ENCODE measurements around the gene DCTN1.
"Not testable (repeated sequence)": the region's sequence is repeated elsewhere in the genome, so short reads cannot be mapped to it uniquely, and the experiment has no call there.

DCTN1 gene

DNA sequence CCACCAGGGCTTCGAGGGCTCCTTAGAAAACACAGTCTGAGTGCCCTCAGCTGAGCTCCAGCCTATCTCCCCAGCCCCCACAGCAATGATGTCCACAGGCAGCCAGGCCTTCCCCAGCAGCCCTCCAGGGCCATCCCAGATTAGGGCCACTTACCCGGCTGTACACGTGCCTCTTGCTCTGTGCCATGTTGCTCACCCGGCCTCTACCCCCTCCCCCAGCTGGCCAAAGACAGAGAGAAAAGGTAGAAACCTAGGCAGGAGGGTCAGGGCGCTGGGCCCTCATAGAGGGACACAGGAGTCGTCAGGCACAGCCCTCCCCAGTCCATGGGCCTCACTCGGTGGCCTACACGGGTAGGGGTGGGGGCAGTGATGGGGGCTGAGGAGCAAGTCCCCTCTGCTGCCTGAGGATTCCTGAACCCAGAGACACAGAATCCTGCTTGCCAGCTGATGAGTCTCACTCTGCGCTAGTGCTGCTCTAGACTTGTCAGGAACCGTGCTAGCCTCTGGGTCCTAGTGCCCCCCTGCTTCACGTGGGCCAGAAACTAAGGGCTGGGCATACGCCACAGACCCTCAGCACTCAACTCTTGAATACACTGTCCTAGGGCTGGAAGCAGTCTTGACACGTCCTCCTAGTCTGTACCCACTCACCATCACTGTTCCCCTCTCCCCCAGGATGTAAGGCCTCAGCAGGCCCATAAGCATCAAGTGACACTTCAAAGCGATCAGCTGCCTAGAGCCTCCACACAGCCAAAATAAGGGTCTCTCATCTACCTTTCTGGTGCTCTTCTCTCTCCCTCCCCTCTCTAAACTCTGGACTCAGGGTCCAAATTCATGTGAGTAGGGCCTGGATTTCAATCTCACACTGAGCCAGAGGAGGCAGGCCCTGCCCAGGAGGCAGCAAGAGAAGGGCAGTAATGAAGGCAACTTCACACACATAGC is at the start of gene DCTN1:
Gene DCTN1, minus strand, starts transcription at position 461 of the 939 bp plus-strand sequence. Its CDS starts 274 bp downstream, at position 187.
- DNase-seq, result peak; percentile 33

- no peak for DNase-seq
These were observed 48.6 kb upstream of the DCTN1 start for GRCh38 chr2:74428675-74429074.

- no peak for DNase-seq
These were observed 47.4 kb upstream of the DCTN1 start for GRCh38 chr2:74427551-74427950.

- no peak for DNase-seq
These were observed 46.2 kb upstream of the DCTN1 start for GRCh38 chr2:74426181-74426758.

GRCh38 chr2:74425523-74425922 is 45.4 kb upstream of the DCTN1 start:
- no peak for DNase-seq

DNA sequence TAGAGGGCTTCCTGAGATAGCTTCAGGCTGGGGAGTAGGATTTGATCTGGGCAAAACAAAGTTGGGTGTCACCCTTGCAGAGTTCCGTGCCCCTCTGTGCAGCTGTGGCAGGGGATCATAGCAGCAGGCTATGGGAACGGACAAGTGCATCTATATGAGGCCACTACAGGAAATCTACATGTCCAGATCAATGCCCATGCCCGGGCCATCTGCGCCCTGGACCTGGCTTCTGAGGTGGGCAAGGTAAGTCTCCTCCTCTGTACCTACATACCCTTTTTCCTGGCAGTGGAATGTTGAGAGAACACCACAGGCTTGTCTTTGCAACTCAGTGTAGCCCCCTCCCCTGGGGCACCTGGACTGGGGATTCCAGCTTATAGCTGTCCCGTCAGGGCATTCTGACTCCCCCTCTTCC is 44.9 kb upstream of the DCTN1 start:
- DNase-seq, result no peak

DNA sequence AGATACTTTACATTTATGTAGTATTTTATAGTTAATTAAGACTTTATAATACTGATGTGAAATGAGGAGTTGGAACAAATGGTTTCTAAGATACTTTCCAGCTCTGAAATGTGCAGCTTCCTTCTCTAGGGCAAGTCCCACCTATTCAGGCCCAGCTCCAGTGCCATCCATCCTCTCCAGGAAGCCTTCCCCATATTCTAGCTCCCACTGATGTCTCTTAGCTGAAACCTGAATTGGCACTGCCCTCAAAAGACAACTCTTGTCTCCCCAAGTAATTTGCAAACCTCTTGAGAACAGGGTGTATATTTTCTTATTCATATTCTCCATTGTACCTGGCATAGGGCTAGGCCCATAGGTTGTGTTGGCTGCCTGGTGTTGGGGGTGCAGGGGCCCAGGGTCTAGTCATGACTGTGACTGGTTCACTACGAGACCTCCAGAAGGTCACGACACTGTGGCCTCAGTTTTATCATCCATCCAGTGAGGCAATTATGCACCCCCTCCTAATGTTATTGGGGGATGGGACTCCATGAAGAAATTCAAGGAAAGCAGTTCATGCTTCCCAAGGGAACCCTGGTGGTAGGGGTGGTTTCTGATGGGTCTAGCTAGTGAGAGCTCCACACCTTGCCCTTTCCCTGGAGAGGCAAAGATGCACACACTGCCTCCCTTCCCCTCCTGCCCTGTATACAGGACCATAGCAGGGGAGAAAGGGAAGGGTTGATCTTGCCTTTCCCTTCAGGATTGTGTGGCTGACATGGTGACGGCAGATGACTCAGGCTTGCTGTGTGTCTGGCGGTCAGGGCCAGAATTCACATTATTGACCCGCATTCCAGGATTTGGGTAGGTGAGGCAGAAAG is 44.3 kb upstream of the DCTN1 start:
- DNase-seq, result no peak

- no peak for DNase-seq
These were observed 43.4 kb upstream of the DCTN1 start for GRCh38 chr2:74423231-74424095.

GRCh38 chr2:74421221-74421870 is 41.2 kb upstream of the DCTN1 start, which contains the start of the genes C2orf81 and WDR54:
TSS of gene C2orf81 (minus strand) at chr2:74421619. CDS start at chr2:74421560, 59 bp downstream.
TSS of gene WDR54 (plus strand) at chr2:74421730. CDS start at chr2:74422154, 424 bp downstream.
- peak; percentile 96 for DNase-seq

DNA sequence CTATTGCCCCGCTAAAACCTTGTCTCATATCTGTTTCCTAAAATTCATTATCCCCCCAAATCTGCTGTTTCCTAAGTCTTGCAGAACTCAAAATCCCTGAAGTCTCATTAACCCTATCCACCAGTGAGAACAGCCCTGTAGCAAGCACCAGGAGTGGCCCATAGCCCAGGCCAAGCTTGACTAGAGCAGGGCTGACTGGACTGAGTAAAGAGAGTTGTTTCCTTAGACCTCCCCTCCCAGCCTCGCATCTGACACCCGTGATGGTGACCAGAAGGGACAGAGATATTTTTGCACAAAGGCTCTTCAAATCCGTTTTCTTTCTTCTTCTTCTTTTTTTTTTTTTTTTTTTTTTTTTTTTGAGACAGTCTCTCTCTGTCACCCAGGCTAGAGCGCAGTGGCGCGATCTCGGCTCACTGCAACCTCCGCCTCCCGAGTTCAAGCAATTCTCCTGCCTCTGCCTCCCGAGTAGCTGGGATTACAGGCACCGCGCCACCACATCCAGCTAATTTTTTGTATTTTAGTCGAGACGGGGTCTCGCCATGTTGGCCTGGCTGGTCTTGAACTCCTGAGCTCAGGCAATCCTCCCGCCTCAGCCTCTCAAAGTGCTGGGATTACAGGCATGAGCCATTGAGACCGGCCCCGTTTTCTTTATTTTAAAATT is 40.5 kb upstream of the DCTN1 start:
- not testable (repeated sequence) for DNase-seq

- no peak for DNase-seq
These were observed 39.9 kb upstream of the DCTN1 start for GRCh38 chr2:74420006-74420405.

DNA sequence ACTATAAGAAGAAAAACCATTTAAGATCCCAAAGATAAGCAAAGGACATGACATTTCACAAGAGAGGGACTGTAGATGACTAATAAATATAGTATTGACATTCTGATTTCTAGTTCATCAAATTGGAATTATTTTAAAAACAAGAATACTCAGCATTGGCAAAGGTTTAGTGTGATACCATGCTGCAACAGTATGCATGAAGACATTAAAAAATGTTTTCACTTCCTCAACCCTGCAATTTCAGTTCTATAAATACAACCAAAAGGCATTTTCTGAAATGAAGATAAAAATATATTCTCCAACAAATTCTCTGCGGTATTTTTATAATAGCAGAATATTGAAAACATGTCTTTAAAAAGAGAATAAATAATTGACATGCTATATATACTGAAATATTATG is 39.2 kb upstream of the DCTN1 start:
- no peak for DNase-seq

DNA sequence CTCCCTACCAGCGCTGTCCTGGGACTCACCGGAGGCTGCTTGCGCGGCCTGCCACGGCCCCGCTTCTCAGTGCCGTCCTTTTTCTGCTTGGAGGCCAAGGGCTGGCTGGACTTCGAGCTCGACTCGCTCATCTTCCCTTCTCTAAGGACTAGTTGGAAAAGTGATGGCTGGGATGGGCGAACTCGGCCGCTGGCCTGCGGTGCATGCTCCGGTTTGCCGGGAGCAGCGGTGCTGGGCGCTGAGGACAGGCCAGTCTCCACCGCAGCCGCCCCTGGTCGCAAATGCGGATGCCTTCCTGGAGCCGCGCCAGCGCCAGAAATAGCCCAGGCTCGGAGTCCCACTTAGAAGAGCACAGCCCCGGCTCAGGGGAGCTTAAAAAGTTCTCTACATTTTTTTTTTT is 38.2 kb upstream of the DCTN1 start:
- no peak for DNase-seq

DNA sequence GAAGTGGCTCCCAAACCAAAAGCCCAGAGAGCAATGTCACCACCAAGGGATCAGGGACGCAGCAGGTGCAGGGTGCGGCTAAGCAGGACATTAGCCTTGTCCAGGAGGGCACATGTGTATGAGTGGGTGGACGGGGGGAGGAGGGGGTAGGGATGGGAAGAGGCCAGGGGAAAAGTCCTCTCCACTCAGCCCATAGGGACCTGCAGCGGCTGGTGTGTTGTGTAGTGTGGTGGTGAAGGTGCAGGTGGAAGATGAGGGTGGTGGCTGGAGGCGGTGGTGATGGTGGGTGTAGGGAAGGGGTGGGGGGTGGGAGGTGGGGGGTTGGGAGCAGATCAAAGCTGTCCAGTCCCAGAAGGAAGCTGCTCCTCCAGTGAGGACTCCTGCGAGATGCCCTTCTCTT is 37.7 kb upstream of the DCTN1 start:
- DNase-seq, result no peak

DNA sequence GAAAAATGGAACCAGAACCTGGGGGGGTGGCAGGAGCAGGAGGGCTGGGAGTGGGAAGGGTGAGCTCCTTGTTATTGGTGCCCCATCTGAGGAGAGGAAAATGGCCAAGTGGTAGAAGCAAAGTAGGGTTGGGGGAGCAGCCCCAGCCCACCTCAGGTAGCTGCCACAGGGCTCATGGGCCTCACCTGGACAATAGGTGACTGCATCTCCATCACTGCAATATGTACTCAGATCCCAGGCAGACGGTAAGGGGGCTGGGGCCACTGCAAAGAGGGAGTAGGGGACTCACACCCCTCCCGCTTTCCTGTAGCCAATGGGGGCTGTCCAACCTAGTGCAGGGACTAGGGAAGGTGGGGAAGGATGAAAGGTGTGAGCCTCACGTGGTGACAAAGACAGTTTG is 37.1 kb upstream of the DCTN1 start:
- no peak for DNase-seq

DNA sequence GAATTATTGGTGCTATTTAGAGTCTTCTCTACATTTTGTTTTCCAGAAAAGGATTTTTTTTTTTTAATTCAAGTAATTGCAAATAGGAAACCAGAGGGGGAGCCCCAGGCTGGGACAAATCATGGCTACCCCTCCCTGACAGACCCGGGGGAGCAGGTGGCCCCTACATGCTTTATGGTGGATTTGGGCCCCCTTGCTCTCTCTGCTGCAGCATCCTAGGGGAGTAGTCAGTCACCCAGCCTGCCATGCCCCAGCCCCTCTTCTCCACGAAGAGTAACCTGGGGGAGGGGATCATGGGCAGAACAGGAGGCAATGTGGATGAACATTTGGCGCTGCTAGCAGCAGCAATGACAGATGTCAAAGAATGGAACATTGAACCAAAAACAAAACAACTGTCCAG is 36.7 kb upstream of the DCTN1 start:
- no peak for DNase-seq

- no peak for DNase-seq
These were observed 35.8 kb upstream of the DCTN1 start for GRCh38 chr2:74415762-74416395.

DNA sequence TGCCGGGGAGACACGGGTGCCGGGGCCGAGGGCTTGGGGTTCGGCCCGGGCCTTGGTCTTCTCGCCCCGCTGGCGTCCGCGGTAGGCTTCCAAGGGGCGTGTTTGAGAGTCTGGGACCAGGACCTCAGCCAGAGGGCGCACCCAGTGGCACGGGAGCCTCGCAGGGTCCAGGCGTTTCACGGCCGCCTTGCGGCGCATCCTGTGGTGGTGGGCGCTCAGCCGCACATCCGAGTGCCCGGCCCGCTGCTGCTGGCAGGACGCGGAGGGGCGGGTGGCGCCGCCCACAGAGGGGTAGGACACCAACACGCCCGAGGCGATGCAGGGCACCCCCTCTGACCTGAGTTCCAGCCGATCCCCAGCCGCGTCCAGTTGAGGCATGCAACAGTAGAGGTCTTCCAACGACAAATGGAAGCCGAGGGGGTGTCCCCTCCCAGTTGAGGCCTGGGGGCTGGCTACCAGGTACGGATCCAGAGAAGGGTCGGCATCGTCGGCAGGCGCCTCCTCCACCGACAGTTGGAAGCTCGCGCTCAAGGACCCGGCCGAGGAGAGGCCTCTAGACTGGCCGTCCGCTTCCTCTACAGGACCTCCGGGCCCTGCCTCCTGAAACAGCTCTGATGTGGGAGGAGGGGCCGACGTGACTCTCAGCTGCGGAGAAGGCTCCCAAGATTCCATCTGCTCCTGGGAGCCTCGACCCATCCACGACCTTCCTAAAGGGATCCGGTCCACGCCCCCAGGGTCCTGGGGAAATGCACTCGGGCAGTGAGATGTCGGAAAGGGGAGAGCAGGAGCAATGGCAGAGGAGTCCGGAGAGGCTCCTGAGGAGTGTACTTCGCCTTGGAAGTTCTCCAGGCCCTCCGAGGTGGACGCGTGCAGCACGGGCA is 35.0 kb upstream of the DCTN1 start:
- DNase-seq, result peak; percentile 39

DNA sequence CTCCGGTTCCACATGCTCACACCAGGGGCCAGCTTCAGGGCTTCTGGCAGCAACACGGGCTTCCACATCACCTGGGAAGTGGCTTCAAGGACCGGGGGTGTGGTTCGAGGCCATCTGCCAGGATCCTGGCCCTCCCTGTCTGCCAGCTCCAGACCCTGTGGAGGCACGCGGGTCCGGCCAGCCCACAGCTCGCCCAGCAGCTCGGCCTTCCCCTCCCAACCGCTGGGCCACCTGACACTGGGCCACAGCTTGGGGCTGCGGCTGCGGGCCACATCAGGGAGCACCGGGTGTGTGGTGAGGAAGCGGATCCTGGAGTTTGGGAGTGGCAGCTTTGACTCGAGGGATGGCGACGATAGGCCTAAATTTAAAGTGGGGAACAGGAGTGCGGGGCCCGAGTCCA is 34.3 kb upstream of the DCTN1 start:
- DNase-seq, result no peak

Data from activated CD8-positive, alpha-beta memory T cell treated with anti-CD3 and anti-CD28 coated beads, Interleukin-2, amount 50 U/mL, for 4 hours (primary cell).